Endodermal cell (in vitro differentiated cells): Measurements from ENCODE around the gene ZNF668. TPM values are rescaled to one million over a fixed set of nuclear protein-coding genes. Genes with fewer than 3 reads are reported as not detected.
A peak's percentile ranks its signal among the peaks of the same experiment; 100 is the strongest.

Experiments used
- DNase-seq: peaks from one replicate; pipeline ENCODE4 v3.0.0-alpha.2; 2017
- H3K27ac ChIP-seq: 2 replicates; pipeline ENCODE4 v1.5.1; 2013; ENCODE audit warnings: mild to moderate bottlenecking, low read depth, low read length, moderate library complexity
- H3K27me3 ChIP-seq: 2 replicates; pipeline ENCODE4 v1.6.1; 2013; ENCODE audit warnings: mild to moderate bottlenecking, low read length, moderate library complexity; ENCODE audit not compliant: insufficient read depth, control insufficient read depth, poor library complexity, severe bottlenecking
- H3K36me3 ChIP-seq: 2 replicates; pipeline ENCODE4 v1.7.0; 2013; ENCODE audit warnings: mild to moderate bottlenecking, low read length, moderate library complexity; ENCODE audit not compliant: control insufficient read depth, insufficient read depth
- H3K4me1 ChIP-seq: one replicate; pipeline ENCODE4 v1.7.0; 2013; ENCODE audit warnings: low read length; ENCODE audit not compliant: control insufficient read depth, insufficient read depth
- H3K4me3 ChIP-seq: 2 replicates; pipeline ENCODE4 v1.5.1; 2013; ENCODE audit warnings: mild to moderate bottlenecking, low read length, moderate library complexity
- H3K9ac ChIP-seq: 2 replicates; pipeline ENCODE4 v1.6.1; 2013; ENCODE audit warnings: mild to moderate bottlenecking, low read length, moderate library complexity; ENCODE audit not compliant: poor library complexity, severe bottlenecking; ENCODE audit errors: extremely low read depth
- H3K9me3 ChIP-seq: 2 replicates; pipeline ENCODE4 v1.6.1; 2013; ENCODE audit warnings: mild to moderate bottlenecking, low read length, moderate library complexity; ENCODE audit not compliant: control insufficient read depth
- H3K27ac Mint-ChIP-seq: 2 replicates; pipeline ENCODE4 v1.8.0; 2020; ENCODE audit warnings: mixed read lengths
- H3K27me3 Mint-ChIP-seq: 2 replicates; pipeline ENCODE4 v1.8.0; 2021; ENCODE audit warnings: mild to moderate bottlenecking, mixed read lengths; ENCODE audit not compliant: insufficient read depth
- H3K36me3 Mint-ChIP-seq: 2 replicates; pipeline ENCODE4 v1.8.0; 2020; ENCODE audit warnings: low read depth, mixed read lengths
- H3K4me1 Mint-ChIP-seq: 2 replicates; pipeline ENCODE4 v1.8.0; 2020; ENCODE audit warnings: mixed read lengths
- H3K4me3 Mint-ChIP-seq: 2 replicates; pipeline ENCODE4 v1.8.0; 2020; ENCODE audit warnings: mild to moderate bottlenecking, moderate library complexity, mixed read lengths
- H3K9me3 Mint-ChIP-seq: 2 replicates; pipeline ENCODE4 v1.8.0; 2020; ENCODE audit warnings: mild to moderate bottlenecking, mixed read lengths
- CTCF ChIP-seq: fragments of 200-600 bp; sonication (generic); conservative IDR thresholded peaks from 2 replicates; pipeline ENCODE4 v1.5.0; 2021; ENCODE audit warnings: antibody characterized with exemption, mild to moderate bottlenecking
- WGBS, 2 experiments: methylation state at CpG; one replicate each; pipeline versions ENCODE4 v1.1.5 to v1.1.7; 2013; ENCODE audit warnings: missing lambda C conversion rate in 2 of 2, mixed read lengths in 1 of 2; ENCODE audit not compliant: insufficient coverage in 1 of 2, insufficient read length in 1 of 2; 5-methylcytosine and 5-hydroxymethylcytosine counted together
- total RNA-seq, 2 donors: library from RNA; stranded (reverse); fragmentation: NEBNext Ultra II Directional in 1 of 2; extraction: Animal tissue kit (Norgen Biotek cat#: 25700) in 1 of 2; gene quantifications; 2 replicates in 1 of 2; 3 replicates in 1 of 2; pipeline ENCODE4 v1.2.1, GENCODE V29; 2021

Gene ZNF668
- total RNA-seq, 2 donors from 2014 or later = 11.2 to 12.6 TPM

GRCh38 chr16:31064882-31065461, 9.1 kb downstream of the ZNF668 start:
- H3K27ac Mint-ChIP-seq = no peak overlapping the region
- 89 to 94% methylated on average over 3 to 4 of the region's 4 CpGs for WGBS, 2 experiments
- no peaks in the 10 kb centered on the region for H3K9me3 Mint-ChIP-seq
- no peak for TF ChIP-seq CTCF
- no peaks in the 10 kb centered on the region for H3K9me3 ChIP-seq
- peak overlapping the region; percentile 14 for H3K27ac ChIP-seq
- no peak overlapping the region for H3K4me3 Mint-ChIP-seq
- peaks cover 26% of the 10 kb centered on the region for H3K36me3 ChIP-seq
- H3K4me3 ChIP-seq = no peak overlapping the region
- H3K36me3 Mint-ChIP-seq = peaks cover 46% of the 10 kb centered on the region
- peaks cover 6% of the 10 kb centered on the region for H3K27me3 Mint-ChIP-seq
- no peak for DNase-seq
- H3K4me1 Mint-ChIP-seq = peaks cover 4% of the 10 kb centered on the region
- no peak overlapping the region for H3K9ac ChIP-seq
- peaks cover 5% of the 10 kb centered on the region for H3K4me1 ChIP-seq
- peaks cover 9% of the 10 kb centered on the region for H3K27me3 ChIP-seq

- Histone ChIP-seq H3K4me1 (peaks cover 5% of the 10 kb centered on the region), H3K27me3 (peaks cover 9% of the 10 kb centered on the region), H3K36me3 (peaks cover 28% of the 10 kb centered on the region), H3K9ac (no peak overlapping the region), H3K27ac (no peak overlapping the region), H3K4me3 (no peak overlapping the region), H3K9me3 (no peaks in the 10 kb centered on the region)
- Mint-ChIP-seq H3K4me1 (peaks cover 4% of the 10 kb centered on the region), H3K27ac (no peak overlapping the region), H3K9me3 (no peaks in the 10 kb centered on the region), H3K27me3 (peaks cover 6% of the 10 kb centered on the region), H3K36me3 (peaks cover 51% of the 10 kb centered on the region), H3K4me3 (no peak overlapping the region)
- no peak for DNase-seq
- 97% methylated on average over 46 to 56 of the region's 56 CpGs for WGBS, 2 experiments
- no peak for TF ChIP-seq CTCF
Measured at GRCh38 chr16:31063843-31064611, 10.0 kb downstream of the ZNF668 start.

- Mint-ChIP-seq H3K4me3 (no peak overlapping the region), H3K4me1 (peaks cover 4% of the 10 kb centered on the region), H3K27me3 (peaks cover 6% of the 10 kb centered on the region), H3K27ac (no peak overlapping the region), H3K36me3 (peaks cover 51% of the 10 kb centered on the region), H3K9me3 (no peaks in the 10 kb centered on the region)
- peaks cover 28% of the 10 kb centered on the region for H3K36me3 ChIP-seq
- no peak for TF ChIP-seq CTCF
- no peak overlapping the region for H3K27ac ChIP-seq
- peaks cover 5% of the 10 kb centered on the region for H3K4me1 ChIP-seq
- H3K9ac ChIP-seq = no peak overlapping the region
- H3K9me3 ChIP-seq = no peaks in the 10 kb centered on the region
- H3K4me3 ChIP-seq = no peak overlapping the region
- no peak for DNase-seq
- WGBS, 2 experiments = 92 to 93% methylated on average over 9 of the region's 9 CpGs
- peaks cover 9% of the 10 kb centered on the region for H3K27me3 ChIP-seq
Measured at GRCh38 chr16:31063495-31063842, 10.6 kb downstream of the ZNF668 start.
